ENCODE results near the gene VPS51. TPM values are rescaled to one million over a fixed set of nuclear protein-coding genes. Genes with fewer than 3 reads are reported as not detected.

Gene VPS51
- total and polyA plus RNA-seq, 9 of the 15 experiments (the other 6 are each of a cell fraction or from before 2014, with no cell fraction given), result 1.8 to 143 (median 46.8) TPM

DNA sequence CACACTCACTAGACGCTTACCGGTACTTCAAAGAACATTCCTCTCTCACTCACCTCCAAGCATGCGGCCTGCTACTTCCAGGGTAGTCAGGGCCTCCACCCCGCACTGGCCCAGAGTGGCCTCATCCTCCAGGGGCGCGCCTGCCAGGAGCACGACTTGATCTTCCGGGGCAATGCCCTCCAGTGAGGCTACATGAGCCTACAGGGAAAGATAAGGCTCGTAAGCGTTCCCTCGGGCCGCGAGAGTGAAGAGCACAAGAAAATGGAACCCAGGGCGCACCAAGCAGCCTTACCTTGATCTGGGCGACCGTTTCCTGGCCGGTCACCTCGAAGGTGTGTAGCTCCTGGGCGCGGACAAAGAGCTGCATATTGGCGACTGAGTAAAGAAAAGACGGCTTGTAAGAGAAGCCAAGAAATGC, 25.4 kb downstream of the VPS51 start (continued):
- TF ChIP-seq KDM2B (CRISPR knock-in tag; IDR thresholded peaks at IDR 0.05) (no peak), ZNF717 (CRISPR knock-in tag; IDR thresholded peaks at IDR 0.05) (no peak), RNF2 (IDR thresholded peaks at IDR 0.05) (no peak), ZNF57 (CRISPR knock-in tag; IDR thresholded peaks at IDR 0.05) (no peak), NONO (IDR thresholded peaks at IDR 0.05; ENCODE audit: low read depth in 2 of 2, low read length in 1 of 2) (no peak), GATAD2A (IDR thresholded peaks at IDR 0.05) (no peak), BRD9 (IDR thresholded peaks at IDR 0.05; ENCODE audit: low read depth, partially characterized antibody) (peak; percentile 76), ZBTB12 (CRISPR knock-in tag; IDR thresholded peaks at IDR 0.05) (no peak), MIER1 (IDR thresholded peaks at IDR 0.05; ENCODE audit: low read depth) (0 out of 2 replicates have a peak, but pooled peaks have one; percentile 34), SP2 (IDR thresholded peaks at IDR 0.05; ENCODE audit: extremely low read depth, low read depth, low read length, poor library complexity, severe bottlenecking) (no peak), SAFB2 (IDR thresholded peaks at IDR 0.05; ENCODE audit: borderline replicate concordance, low read depth, low read length, severe bottlenecking) (no peak), ETV1 (tag; conservative IDR thresholded peaks at IDR 0.05; ENCODE audit: low read depth) (no peak), ZSCAN29 (IDR thresholded peaks at IDR 0.05) (no peak), BHLHE40 (IDR thresholded peaks at IDR 0.05; ENCODE audit: low read length) (no peak), REST (IDR thresholded peaks at IDR 0.05; ENCODE audit: borderline replicate concordance) (no peak), REST (CRISPR knock-in tag; IDR thresholded peaks at IDR 0.05; ENCODE audit: low read depth) (no peak), ZNF324 (CRISPR knock-in tag; IDR thresholded peaks at IDR 0.05) (no peak)
- TF ChIP-seq, protein P1, sequence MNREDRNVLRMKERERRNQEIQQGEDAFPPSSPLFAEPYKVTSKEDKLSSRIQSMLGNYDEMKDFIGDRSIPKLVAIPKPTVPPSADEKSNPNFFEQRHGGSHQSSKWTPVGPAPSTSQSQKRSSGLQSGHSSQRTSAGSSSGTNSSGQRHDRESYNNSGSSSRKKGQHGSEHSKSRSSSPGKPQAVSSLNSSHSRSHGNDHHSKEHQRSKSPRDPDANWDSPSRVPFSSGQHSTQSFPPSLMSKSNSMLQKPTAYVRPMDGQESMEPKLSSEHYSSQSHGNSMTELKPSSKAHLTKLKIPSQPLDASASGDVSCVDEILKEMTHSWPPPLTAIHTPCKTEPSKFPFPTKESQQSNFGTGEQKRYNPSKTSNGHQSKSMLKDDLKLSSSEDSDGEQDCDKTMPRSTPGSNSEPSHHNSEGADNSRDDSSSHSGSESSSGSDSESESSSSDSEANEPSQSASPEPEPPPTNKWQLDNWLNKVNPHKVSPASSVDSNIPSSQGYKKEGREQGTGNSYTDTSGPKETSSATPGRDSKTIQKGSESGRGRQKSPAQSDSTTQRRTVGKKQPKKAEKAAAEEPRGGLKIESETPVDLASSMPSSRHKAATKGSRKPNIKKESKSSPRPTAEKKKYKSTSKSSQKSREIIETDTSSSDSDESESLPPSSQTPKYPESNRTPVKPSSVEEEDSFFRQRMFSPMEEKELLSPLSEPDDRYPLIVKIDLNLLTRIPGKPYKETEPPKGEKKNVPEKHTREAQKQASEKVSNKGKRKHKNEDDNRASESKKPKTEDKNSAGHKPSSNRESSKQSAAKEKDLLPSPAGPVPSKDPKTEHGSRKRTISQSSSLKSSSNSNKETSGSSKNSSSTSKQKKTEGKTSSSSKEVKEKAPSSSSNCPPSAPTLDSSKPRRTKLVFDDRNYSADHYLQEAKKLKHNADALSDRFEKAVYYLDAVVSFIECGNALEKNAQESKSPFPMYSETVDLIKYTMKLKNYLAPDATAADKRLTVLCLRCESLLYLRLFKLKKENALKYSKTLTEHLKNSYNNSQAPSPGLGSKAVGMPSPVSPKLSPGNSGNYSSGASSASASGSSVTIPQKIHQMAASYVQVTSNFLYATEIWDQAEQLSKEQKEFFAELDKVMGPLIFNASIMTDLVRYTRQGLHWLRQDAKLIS (CRISPR knock-in tag; IDR thresholded peaks at IDR 0.05), result peak; percentile 2; the same call in 1 of the 2 replicates

Measured in K562 (cell line).